ENCODE results near the gene LRRN2.
A peak's percentile ranks its signal among the peaks of the same experiment; 100 is the strongest.

The LRRN2 gene

GRCh38 chr1:204712708-204713430, 27.3 kb upstream of the LRRN2 start:
- DNase-seq = no peak

GRCh38 chr1:204711947-204712701, 26.6 kb upstream of the LRRN2 start:
- DNase-seq = no peak

DNA sequence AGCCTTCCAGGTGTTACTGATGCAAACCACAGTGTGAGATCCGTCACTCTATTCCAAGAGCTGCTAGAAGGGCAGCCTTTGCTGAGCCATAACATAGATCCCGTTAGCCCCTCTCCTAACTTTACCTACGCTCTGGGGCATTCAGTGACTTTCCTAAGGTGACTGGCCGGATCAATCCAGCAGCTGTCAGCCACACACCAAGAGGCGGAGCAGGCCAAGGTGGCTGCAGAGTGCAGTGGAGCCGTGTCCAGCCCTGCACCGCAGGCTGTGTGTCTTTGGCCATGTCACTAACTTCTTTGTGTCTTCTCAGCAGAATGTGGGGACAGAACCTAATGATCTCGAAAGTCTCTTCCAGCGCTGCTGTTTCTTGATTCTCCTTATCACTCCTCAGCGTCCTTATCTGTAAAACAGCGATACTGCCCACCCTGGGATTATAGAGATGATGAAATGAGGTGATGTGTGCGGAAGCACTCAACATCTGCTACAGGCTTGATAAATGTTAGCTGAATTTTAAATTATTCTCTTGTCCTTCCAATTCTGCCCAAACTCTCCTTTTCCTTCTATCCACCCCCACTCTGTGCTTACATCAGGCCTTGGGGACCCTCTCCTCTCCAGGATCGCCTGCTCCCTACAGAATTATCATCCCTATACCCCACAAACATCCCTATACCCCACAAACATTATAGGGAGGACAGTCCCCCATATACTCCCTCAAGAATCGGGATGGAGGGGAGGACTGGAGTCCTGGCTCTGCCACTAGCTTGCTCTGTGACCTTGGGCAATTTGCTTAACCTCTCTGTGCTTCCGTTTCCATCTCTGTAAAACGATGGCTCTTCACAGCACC, 25.8 kb upstream of the LRRN2 start:
- no peak for DNase-seq

DNA sequence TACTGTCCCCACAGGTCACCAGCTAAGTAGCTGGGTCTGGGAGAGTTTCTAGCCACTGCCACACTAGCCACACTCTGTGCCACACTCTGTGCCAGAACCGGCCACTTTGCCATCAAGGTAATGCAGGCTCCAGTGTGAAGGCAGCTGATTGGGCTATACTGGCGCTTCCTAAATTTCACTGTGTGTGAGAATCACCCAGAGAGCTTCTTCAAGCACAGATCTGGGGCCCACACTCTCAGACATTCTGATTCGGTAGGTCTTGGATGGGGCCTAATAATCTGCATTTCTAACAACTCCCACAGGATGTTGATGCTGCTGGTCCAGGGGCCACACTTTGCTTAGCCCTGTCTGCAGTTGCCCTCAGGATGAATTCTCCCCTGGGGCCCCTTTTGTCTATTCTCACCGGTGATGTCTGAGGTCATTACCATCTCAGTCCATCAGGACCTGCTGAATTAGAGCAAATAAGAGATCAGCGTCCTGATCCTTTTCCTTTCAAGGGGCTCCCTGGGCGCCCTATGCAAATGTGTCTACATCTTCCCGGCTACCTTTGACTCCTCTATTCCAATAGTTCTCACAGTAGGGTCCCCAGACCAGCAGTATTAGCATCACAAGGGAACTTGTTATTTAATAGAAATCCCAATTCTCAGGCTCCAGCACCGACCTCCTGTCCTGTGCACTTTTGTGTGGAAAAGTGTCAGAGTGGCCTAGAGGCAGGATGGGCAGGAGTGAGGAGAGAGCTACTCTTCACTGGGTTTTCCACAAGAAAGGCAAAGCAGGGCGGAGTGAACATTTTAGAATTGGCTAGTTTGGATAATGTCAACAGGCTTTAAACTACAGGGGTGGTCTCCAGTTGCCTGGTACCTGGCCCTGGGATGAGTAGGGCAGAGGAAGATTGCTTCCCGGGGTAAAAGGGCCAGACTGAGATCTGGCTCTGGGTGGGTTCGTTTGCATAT, 24.7 kb upstream of the LRRN2 start:
- no peak for DNase-seq

- no peak for DNase-seq
Measured at GRCh38 chr1:204709021-204709420, 23.5 kb upstream of the LRRN2 start.

GRCh38 chr1:204706838-204707509, 21.4 kb upstream of the LRRN2 start:
- DNase-seq = no peak

GRCh38 chr1:204705888-204706837, 20.6 kb upstream of the LRRN2 start:
- DNase-seq = no peak

DNA sequence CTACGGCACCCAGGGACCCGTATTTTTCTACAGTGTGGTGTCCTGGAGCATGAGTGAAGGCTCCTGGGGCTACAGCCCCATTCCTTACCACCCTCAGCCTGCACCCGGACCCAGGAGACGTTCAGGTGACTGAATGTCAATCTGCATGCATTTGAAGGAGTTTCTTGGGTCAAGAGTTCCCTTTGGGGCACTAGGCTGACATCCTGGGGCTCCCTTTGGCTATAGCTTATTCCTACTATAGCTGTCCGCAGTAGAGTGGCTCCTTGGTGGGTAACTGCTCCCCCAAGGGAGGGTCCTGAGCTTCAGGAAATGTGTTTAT, 19.9 kb upstream of the LRRN2 start:
- DNase-seq = no peak

- DNase-seq = no peak
Measured at GRCh38 chr1:204704794-204705492, 19.4 kb upstream of the LRRN2 start.

GRCh38 chr1:204703826-204704612, 18.5 kb upstream of the LRRN2 start:
- peak; percentile 13 to 39 (median 17) for DNase-seq

DNA sequence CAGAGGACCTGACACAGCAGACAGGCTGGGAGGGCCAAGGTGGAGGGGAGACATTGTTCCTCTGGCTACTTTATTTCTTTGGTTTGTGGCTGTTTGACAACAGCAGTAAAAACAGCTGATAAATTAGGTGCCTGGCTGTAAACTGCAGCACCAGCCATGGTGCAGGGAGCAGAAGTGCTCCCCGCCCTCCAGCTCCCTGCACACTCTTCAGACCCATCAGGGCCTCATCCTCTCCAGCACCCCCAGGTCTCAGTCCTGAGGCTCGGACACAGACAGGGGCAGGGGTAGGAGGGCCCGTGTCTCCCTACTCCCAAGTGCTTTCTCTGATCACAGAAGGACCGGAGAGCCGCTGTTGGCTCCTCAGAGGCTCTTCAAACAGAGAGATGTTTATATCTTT, 17.7 kb upstream of the LRRN2 start:
- no peak for DNase-seq

DNA sequence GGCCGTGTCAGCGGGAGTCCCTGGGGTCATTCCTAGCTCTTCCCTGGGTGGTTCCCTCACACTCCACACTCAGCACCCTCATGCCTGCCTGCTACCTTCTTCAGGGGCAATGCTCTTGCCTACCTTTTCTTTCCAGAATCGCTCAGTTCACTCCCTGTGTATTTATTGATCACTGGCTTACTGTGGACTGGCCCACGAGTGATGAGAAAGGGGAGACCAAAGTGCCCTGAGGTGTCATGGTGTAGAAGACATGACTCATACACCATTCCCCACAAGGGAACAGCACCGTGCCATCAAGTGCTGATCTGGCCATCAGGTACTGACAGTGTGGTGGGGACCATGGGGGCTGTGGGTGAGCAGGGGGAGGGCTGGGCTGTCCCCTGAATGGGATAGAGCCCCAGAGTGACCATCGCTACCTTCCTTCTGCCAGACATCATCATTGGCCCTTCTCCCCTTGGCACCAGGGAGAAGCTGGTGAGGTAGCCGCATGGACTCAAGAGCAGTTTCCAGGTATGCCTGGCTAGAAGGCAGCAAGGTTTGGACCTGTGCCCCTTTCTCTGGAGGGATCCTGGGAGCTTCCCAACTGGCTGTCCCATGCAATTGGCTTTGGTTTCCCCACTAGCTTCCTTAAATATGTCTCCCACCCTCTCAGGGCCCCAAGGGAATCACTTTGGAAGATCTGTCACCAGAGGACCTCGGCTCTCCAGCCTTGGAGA, 17.2 kb upstream of the LRRN2 start:
- no peak for DNase-seq

DNA sequence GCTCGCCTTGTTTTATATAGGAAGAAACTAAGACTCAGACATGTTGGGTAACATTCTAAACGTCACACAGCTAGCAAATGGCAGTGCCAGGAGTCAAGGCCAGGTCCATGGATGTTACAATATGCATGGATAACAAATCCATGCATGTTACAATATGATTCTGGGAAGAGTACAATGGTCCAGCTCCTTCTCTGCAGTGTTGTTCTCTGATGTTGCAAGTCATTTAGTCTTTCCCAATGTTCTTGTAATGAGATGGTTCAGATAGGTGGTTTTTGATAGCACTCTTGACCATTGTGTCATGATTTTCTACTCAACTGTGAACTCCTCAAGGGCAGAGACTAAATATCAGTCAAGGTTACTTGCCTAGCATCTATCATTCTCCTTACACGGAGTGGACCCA, 15.7 kb upstream of the LRRN2 start:
- no peak for DNase-seq

DNA sequence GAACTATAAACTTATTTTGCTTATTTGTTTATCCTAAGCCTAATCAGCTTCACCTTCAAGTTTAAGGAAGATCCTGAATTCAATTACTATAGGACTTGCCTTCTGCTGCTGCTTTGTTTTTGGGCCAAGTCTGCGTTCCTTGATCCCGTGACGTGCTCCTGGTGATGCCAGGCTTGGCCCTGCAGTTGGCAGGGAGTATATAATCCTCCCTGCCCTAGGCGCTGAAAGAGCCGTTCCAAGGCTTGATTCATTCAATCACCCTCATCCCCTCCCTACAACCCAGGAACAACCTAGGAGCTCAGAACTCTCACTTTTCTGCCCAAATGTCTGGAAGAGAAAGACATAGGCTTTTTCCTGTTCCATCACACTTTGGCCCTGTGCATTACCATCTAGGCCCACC, 12.4 kb upstream of the LRRN2 start:
- no peak for DNase-seq

GRCh38 chr1:204696606-204697005, 11.1 kb upstream of the LRRN2 start:
- no peak for DNase-seq

- DNase-seq = no peak
Measured at GRCh38 chr1:204695692-204696091, 10.2 kb upstream of the LRRN2 start.

GRCh38 chr1:204694145-204694544, 8.6 kb upstream of the LRRN2 start:
- no peak for DNase-seq

- DNase-seq = no peak
Measured at GRCh38 chr1:204692841-204693356, 7.4 kb upstream of the LRRN2 start.
